Activated CD8-positive, alpha-beta T cell treated with anti-CD3 and anti-CD28 coated beads for 36 hours (primary cell): ENCODE results near the gene MYH11. TPM values are rescaled to one million over a fixed set of nuclear protein-coding genes. Genes with fewer than 3 reads are reported as not detected.
A peak's percentile ranks its signal among the peaks of the same experiment; 100 is the strongest.

ENCODE experiments used
- ATAC-seq: fragments of 200-7000 bp; cut with Tn5 transposase; one replicate; pipeline ENCODE4 v1.10.0; 2021; ENCODE audit warnings: mild to moderate bottlenecking, moderate library complexity
- CTCF ChIA-PET: fragments of 350-600 bp; sonication (Branson Sonifier 250); formaldehyde crosslinking; loops from one replicate; lab custom pipeline; 2021; ENCODE audit warnings: antibody characterized with exemption; lab: Charles Lee
- POLR2A ChIA-PET: fragments of 350-600 bp; sonication (Branson Sonifier 250); formaldehyde crosslinking; loops from one replicate; lab custom pipeline; 2021; ENCODE audit warnings: antibody characterized with exemption; lab: Charles Lee
- DNase-seq: peaks from one replicate; pipeline ENCODE4 v3.0.0-alpha.2; 2020
- H3K27ac Mint-ChIP-seq: one replicate; pipeline ENCODE4 v1.8.0; 2021; ENCODE audit warnings: mild to moderate bottlenecking, mixed read lengths
- H3K27me3 Mint-ChIP-seq: one replicate; pipeline ENCODE4 v1.8.0; 2021; ENCODE audit warnings: mixed read lengths
- H3K36me3 Mint-ChIP-seq: one replicate; pipeline ENCODE4 v1.8.0; 2021; ENCODE audit warnings: low read depth, mixed read lengths
- H3K4me1 Mint-ChIP-seq: one replicate; pipeline ENCODE4 v1.8.0; 2021; ENCODE audit warnings: low read depth, mixed read lengths
- H3K4me3 Mint-ChIP-seq: one replicate; pipeline ENCODE4 v1.8.0; 2021; ENCODE audit warnings: mild to moderate bottlenecking, moderate library complexity, mixed read lengths
- H3K9me3 Mint-ChIP-seq: one replicate; pipeline ENCODE4 v1.8.0; 2021; ENCODE audit warnings: mixed read lengths
- intact Hi-C: fragments of 100-400 bp; cut with micrococcal nuclease; formaldehyde crosslinking; loops from one replicate; pipeline ENCODE4 v1.10.0; 2022
- total RNA-seq, 2 experiments: library from RNA; stranded (reverse); gene quantifications; one replicate each; pipeline ENCODE4 v1.2.3, GENCODE V29; 2021
- TF ChIP-seq, protein P1 (sequence below): fragments of 200-600 bp; IDR thresholded peaks from one replicate; pipeline ENCODE4 v1.8.0; 2022; ENCODE audit warnings: antibody characterized with exemption, mild to moderate bottlenecking

Gene MYH11
- total RNA-seq, 2 experiments from 2014 or later: not detected

DNA sequence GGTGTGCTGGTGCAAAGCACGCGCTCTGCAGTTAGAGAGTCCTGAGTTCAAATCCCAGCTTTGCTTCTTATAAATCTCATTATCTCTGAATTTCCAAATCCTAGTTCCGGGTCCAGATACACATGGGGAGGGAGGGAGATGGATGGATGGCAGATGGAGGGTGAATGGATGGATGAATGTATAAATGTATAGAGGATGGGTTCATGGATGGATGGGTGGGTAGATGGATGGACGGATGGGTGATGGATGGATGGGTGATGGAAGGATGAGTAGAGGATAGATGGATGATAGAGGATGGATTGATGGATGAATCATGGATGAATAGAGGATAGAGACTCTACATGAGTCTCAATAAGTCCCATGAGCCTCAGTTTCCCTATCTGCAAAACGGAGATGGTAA is 89.9 kb downstream of the MYH11 start:
- Mint-ChIP-seq H3K4me3 (no peak overlapping the region), H3K27ac (no peak overlapping the region), H3K9me3 (no peaks in the 10 kb centered on the region), H3K27me3 (peaks cover 9% of the 10 kb centered on the region), H3K4me1 (no peaks in the 10 kb centered on the region), H3K36me3 (no peaks in the 10 kb centered on the region)
- ChIA-PET CTCF (interaction anchor here (2.0 kb wide), 1 partner anchor 11 kb away, joined by 9 read pairs; no protein-coding TSS in a partner anchor), POLR2A (no interaction called here)
- no peak for ATAC-seq
- TF ChIP-seq, protein P1, sequence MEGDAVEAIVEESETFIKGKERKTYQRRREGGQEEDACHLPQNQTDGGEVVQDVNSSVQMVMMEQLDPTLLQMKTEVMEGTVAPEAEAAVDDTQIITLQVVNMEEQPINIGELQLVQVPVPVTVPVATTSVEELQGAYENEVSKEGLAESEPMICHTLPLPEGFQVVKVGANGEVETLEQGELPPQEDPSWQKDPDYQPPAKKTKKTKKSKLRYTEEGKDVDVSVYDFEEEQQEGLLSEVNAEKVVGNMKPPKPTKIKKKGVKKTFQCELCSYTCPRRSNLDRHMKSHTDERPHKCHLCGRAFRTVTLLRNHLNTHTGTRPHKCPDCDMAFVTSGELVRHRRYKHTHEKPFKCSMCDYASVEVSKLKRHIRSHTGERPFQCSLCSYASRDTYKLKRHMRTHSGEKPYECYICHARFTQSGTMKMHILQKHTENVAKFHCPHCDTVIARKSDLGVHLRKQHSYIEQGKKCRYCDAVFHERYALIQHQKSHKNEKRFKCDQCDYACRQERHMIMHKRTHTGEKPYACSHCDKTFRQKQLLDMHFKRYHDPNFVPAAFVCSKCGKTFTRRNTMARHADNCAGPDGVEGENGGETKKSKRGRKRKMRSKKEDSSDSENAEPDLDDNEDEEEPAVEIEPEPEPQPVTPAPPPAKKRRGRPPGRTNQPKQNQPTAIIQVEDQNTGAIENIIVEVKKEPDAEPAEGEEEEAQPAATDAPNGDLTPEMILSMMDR: no peak
- intact Hi-C loops: no loop called here
- DNase-seq: no peak

DNA sequence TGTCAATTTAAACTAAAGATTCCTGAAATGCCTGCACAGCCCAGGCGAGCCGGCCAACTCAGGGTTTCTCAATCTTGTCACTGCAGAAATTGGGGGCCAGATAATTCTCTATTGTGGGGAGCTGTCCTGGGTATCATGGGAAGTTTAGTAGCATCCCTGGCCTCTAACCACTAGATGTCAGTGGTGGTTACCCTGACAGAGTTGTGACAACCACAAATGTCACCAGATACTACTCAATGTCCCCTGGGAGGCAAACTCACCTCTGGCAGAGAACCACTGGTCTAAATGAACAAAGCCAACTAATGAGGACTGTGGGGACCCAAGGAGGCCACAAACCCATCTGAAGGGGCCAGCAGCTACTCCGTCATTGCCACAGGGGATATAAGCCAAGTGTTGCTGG is 90.9 kb downstream of the MYH11 start:
- H3K4me1 Mint-ChIP-seq: no peaks in the 10 kb centered on the region
- peak; percentile 90 for ATAC-seq
- DNase-seq: peak; percentile 57
- TF ChIP-seq, protein P1: peak; percentile 41
- no peaks in the 10 kb centered on the region for H3K36me3 Mint-ChIP-seq
- H3K4me3 Mint-ChIP-seq: no peak overlapping the region
- H3K27ac Mint-ChIP-seq: no peak overlapping the region
- H3K27me3 Mint-ChIP-seq: peaks cover 12% of the 10 kb centered on the region
- no peaks in the 10 kb centered on the region for H3K9me3 Mint-ChIP-seq
- POLR2A ChIA-PET: no interaction called here
- CTCF ChIA-PET: interaction anchor here (0.7 to 3.3 kb wide), 9 partner anchors 10 to 362 kb away, joined by 3 to 20 read pairs (median 4); no protein-coding TSS in a partner anchor
- intact Hi-C loops: no loop called here

DNA sequence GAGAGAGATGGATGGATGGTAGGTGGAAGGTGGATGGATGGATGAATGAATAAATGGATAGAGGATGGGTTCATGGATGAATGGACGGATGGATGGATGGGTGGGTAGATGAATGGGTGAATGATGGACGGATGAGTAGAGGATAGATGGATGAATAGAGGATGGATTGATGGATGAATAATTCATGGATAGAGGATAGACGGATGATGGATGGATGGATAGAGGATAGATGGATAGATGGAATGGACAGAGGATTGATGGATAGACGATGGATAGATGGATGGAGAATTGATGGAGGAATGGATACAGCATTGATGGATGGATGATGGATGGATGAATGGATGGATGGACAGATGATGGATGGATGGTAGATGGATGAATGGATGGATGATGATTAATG is 91.7 kb downstream of the MYH11 start:
- CTCF ChIA-PET: interaction anchor here (0.7 to 3.3 kb wide), 9 partner anchors 10 to 362 kb away, joined by 3 to 20 read pairs (median 4); no protein-coding TSS in a partner anchor
- no peak for ATAC-seq
- Mint-ChIP-seq H3K27me3 (peaks cover 12% of the 10 kb centered on the region), H3K4me1 (no peaks in the 10 kb centered on the region), H3K4me3 (no peak overlapping the region), H3K9me3 (no peaks in the 10 kb centered on the region), H3K36me3 (no peaks in the 10 kb centered on the region), H3K27ac (no peak overlapping the region)
- POLR2A ChIA-PET: no interaction called here
- DNase-seq: no peak
- TF ChIP-seq, protein P1: no peak
- intact Hi-C loops: no loop called here

DNA sequence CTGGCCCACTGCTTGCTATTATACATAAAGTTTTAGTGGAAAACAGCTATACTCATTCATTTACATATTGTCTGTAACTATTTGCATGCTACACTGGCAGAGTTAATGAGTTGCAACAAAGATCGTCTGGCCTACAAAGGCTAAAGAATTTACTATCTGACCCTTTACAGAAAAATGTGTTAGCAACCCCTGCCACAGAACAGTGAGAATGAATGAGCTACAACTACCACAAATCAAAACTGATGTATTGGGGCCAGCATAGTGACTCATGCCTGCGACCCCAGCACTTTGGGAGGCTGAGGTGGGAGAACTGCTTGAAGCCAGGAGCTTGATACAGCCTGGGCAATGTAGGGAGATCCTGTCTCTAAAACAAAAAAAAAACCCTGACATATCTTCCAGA is 92.7 kb downstream of the MYH11 start:
- H3K36me3 Mint-ChIP-seq: no peaks in the 10 kb centered on the region
- TF ChIP-seq, protein P1: no peak
- H3K27me3 Mint-ChIP-seq: peaks cover 14% of the 10 kb centered on the region
- H3K9me3 Mint-ChIP-seq: no peaks in the 10 kb centered on the region
- ATAC-seq (no peak), DNase-seq (no peak)
- intact Hi-C loops: loop anchor here (5.0 kb wide), 1 partner anchor 363 kb away; no protein-coding TSS in a partner anchor
- ChIA-PET CTCF (interaction anchor here (3.3 kb wide), 1 partner anchor 58 kb away, joined by 20 read pairs; no protein-coding TSS in a partner anchor), POLR2A (no interaction called here)
- no peak overlapping the region for H3K27ac Mint-ChIP-seq
- no peak overlapping the region for H3K4me3 Mint-ChIP-seq
- H3K4me1 Mint-ChIP-seq: no peaks in the 10 kb centered on the region

DNA sequence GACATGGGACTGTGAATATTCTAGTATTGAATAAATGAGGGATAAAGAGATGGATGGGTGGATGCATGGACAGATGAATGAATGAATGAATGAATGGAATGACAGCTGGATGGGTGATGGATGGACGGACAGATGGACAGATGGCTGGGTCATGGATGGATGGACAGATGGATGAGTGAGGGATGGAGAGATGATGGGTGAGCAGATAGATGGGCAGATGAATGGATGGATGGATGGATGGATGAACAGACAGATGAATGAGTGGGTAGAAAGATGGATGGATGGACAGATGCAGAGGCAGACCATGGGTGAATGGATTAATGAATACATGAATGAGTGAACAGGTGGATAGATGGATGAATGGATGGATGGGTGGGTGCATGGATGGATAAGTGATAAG is 96.7 kb downstream of the MYH11 start:
- Mint-ChIP-seq H3K4me1 (peaks cover 6% of the 10 kb centered on the region), H3K4me3 (no peak overlapping the region), H3K36me3 (no peaks in the 10 kb centered on the region), H3K27ac (no peak overlapping the region), H3K27me3 (peaks cover 10% of the 10 kb centered on the region), H3K9me3 (no peaks in the 10 kb centered on the region)
- DNase-seq (no peak), ATAC-seq (no peak)
- CTCF ChIA-PET: interaction anchor here (1.3 to 1.8 kb wide), 3 partner anchors 12 to 367 kb away, joined by 4 to 6 read pairs (median 4); no protein-coding TSS in a partner anchor
- TF ChIP-seq, protein P1: no peak
- POLR2A ChIA-PET: interaction anchor here (0.9 kb wide), 1 partner anchor 196 kb away, joined by 3 read pairs; no protein-coding TSS in a partner anchor
- intact Hi-C loops: loop anchor here (5.0 kb wide), 1 partner anchor 367 kb away; no protein-coding TSS in a partner anchor
